ENCODE data around the gene ID3.

The ID3 gene

DNA sequence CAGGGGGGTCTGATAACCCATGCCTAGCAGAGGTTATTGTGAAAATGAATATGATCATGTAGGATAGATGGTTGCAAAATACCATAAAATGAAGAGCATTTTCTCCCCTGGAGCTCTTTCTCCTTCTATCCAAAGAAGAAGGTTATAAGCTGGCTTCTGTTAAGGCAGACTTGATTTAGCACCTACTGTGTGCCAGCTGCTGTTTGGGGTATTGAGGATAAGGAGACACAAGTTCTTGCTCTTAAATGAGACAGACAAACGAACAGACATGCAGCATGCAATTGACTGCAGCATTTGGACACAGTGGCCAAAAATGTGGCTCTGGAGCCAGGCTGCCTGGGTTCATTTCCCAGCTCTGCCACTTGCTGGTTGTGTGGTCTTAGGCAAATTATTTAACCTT, 39.8 kb upstream of the ID3 start:
- H3K27me3 ChIP-seq (ENCODE audit: insufficient read depth, low read depth, severe bottlenecking) = no peaks in the 10 kb centered on the region
- H3K9me3 ChIP-seq (ENCODE audit: severe bottlenecking) = no peaks in the 10 kb centered on the region
- peak overlapping the region; percentile 66 for H3K27ac ChIP-seq
- DNase-seq = no peak
- no peak overlapping the region for H3K4me3 ChIP-seq (ENCODE audit: low read depth, low read length)
- H3K36me3 ChIP-seq = no peaks in the 10 kb centered on the region
- TF ChIP-seq, protein P1, sequence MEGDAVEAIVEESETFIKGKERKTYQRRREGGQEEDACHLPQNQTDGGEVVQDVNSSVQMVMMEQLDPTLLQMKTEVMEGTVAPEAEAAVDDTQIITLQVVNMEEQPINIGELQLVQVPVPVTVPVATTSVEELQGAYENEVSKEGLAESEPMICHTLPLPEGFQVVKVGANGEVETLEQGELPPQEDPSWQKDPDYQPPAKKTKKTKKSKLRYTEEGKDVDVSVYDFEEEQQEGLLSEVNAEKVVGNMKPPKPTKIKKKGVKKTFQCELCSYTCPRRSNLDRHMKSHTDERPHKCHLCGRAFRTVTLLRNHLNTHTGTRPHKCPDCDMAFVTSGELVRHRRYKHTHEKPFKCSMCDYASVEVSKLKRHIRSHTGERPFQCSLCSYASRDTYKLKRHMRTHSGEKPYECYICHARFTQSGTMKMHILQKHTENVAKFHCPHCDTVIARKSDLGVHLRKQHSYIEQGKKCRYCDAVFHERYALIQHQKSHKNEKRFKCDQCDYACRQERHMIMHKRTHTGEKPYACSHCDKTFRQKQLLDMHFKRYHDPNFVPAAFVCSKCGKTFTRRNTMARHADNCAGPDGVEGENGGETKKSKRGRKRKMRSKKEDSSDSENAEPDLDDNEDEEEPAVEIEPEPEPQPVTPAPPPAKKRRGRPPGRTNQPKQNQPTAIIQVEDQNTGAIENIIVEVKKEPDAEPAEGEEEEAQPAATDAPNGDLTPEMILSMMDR (IDR thresholded peaks at IDR 0.05; ENCODE audit: low read depth, low read length) = no peak

DNA sequence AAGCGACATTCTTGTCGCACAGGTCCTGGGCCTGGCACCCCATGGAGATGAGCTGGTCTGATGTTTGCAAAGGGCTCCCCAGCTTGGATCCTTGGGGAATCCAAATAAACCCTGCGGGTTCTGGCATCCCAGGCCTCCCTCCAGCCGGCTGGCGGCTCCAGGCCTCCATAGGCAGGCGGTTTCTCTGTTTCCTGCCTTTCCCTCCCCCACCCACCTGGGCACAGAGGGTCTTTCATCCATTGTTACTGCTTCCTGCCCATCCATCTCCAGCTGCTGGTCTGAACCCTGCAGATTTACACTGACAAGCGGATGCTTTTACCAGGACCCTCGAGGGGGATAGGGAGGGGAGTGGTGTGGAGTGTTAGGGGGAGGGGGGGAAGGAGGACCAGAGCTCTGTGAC, 39.1 kb upstream of the ID3 start:
- H3K4me3 ChIP-seq (ENCODE audit: low read depth, low read length) = no peak overlapping the region
- H3K36me3 ChIP-seq = no peaks in the 10 kb centered on the region
- TF ChIP-seq, protein P1 (IDR thresholded peaks at IDR 0.05; ENCODE audit: low read depth, low read length) = no peak
- no peaks in the 10 kb centered on the region for H3K9me3 ChIP-seq (ENCODE audit: severe bottlenecking)
- no peak for DNase-seq
- H3K27me3 ChIP-seq (ENCODE audit: insufficient read depth, low read depth, severe bottlenecking) = no peaks in the 10 kb centered on the region
- peak overlapping the region; percentile 66 for H3K27ac ChIP-seq

DNA sequence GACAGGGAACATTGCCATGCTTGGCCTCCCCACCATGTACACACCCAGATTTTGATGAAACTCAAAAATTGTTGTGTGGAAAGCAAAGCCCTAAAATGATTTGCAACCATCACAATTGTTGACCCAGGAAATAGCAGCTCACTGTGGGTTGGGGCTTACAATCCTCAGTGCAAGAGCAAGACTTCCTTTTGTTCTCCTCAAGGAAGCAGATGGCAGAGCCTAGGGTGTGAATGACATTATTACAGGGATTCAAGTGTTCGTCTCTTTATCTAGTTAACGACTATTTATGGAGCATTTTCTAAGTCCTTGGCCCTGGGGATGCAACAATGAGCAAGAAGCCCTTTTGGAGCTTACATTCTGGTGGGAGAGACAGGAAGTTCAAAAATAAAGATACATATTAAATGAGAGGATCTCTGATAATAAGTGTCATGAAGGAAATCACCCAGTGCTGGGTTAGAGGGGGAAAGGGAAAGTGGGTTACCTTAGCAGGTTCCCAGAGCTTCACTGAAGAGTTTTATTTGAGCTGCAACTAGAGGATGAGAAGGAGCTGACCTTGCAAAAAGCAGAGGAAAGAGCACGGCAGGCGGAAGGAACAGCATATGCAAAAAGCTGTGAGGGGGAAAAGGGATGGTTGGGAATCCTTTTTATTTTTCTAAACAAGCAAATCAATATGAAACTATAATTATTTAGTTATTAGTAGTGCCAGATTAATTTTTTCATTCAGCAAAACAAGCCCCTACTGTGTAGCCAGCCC, 38.5 kb upstream of the ID3 start:
- DNase-seq = peak; percentile 46
- H3K27me3 ChIP-seq (ENCODE audit: insufficient read depth, low read depth, severe bottlenecking) = no peaks in the 10 kb centered on the region
- H3K36me3 ChIP-seq = no peaks in the 10 kb centered on the region
- H3K27ac ChIP-seq = peak overlapping the region; percentile 66
- H3K9me3 ChIP-seq (ENCODE audit: severe bottlenecking) = no peaks in the 10 kb centered on the region
- no peak overlapping the region for H3K4me3 ChIP-seq (ENCODE audit: low read depth, low read length)
- TF ChIP-seq, protein P1 (IDR thresholded peaks at IDR 0.05; ENCODE audit: low read depth, low read length) = no peak

DNA sequence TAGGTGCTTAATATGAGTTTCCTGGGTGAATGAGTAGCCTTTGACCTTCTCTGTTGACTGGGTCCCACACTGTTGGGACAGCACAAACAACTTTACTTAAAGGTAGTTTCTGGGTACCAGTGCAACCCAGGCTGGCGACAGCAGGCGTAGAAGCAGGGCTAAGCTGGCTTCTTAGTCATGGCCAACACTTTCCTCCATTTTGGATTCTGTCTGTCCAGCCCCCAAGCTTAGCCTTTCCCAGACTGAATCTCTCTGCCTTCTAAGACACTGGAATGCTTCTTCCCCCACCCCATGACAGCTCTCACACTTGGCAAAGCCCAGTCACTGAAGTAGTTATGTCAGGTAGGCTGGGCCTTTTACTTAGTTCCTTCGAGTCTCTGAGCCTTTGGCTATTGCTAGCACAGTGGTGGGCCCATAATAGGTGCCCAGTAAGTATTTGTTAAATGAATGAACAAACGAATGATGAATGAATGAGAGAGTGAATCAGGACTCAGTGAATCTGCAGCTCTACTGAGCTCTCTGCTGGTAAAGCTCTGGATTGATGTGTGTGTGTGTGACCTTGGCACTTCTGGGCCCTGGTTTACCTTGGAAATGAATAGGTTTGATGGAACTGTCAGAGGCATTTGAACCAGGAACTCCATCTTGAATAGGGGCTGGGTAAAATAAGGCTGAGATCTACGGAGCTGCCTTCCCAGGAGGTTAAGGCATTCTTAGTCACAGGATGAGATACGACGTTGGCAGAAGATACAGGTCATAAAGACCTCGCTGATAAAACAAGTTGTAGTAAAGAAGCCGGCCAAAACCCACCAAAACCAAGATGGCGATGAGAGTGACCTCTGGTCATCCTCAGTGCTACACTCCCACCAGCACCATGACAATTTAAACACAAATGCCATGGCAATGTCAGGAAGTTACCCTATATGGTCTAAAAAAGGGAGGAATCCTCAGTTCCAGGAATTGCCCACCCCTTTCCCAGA, 37.4 kb upstream of the ID3 start:
- no peaks in the 10 kb centered on the region for H3K27me3 ChIP-seq (ENCODE audit: insufficient read depth, low read depth, severe bottlenecking)
- peak overlapping the region; percentile 66; the same call in 1 of the 2 replicates for H3K27ac ChIP-seq
- no peak for DNase-seq
- TF ChIP-seq, protein P1 (IDR thresholded peaks at IDR 0.05; ENCODE audit: low read depth, low read length) = no peak
- H3K36me3 ChIP-seq = no peaks in the 10 kb centered on the region
- no peak overlapping the region for H3K4me3 ChIP-seq (ENCODE audit: low read depth, low read length)
- no peaks in the 10 kb centered on the region for H3K9me3 ChIP-seq (ENCODE audit: severe bottlenecking)

DNA sequence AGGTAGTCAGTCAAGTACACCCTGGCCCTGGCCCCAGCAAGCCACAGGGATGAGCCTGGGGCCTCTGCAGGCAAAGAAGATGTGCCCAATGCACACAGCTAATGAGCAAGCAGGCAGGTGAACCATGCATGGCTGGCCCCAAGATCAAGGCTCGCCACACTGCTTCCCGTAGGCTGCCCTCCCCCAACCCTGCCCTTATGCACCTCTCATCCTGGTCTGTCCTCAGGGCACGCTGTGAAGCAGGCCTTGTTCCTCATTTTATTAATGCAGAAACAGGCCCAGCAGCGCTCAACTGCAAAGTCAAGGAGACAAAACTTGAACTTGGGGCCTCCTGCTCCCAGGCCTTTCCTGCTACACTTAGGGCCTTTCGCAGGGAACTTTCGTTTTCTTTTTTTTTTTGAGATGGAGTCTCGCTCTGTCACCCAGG, 35.6 kb upstream of the ID3 start:
- no peak for DNase-seq
- H3K9me3 ChIP-seq (ENCODE audit: severe bottlenecking) = no peaks in the 10 kb centered on the region
- TF ChIP-seq, protein P1 (IDR thresholded peaks at IDR 0.05; ENCODE audit: low read depth, low read length) = no peak
- H3K27ac ChIP-seq = peak overlapping the region; percentile 89
- no peaks in the 10 kb centered on the region for H3K36me3 ChIP-seq
- no peak overlapping the region for H3K4me3 ChIP-seq (ENCODE audit: low read depth, low read length)
- no peaks in the 10 kb centered on the region for H3K27me3 ChIP-seq (ENCODE audit: insufficient read depth, low read depth, severe bottlenecking)
